ENCODE results near the gene IGSF21. TPM values are rescaled to one million over a fixed set of nuclear protein-coding genes. Genes with fewer than 3 reads are reported as not detected.

IGSF21 gene
- polyA plus RNA-seq, 1 of the 3 experiments (the other 2 are of a cell fraction), result not detected

DNA sequence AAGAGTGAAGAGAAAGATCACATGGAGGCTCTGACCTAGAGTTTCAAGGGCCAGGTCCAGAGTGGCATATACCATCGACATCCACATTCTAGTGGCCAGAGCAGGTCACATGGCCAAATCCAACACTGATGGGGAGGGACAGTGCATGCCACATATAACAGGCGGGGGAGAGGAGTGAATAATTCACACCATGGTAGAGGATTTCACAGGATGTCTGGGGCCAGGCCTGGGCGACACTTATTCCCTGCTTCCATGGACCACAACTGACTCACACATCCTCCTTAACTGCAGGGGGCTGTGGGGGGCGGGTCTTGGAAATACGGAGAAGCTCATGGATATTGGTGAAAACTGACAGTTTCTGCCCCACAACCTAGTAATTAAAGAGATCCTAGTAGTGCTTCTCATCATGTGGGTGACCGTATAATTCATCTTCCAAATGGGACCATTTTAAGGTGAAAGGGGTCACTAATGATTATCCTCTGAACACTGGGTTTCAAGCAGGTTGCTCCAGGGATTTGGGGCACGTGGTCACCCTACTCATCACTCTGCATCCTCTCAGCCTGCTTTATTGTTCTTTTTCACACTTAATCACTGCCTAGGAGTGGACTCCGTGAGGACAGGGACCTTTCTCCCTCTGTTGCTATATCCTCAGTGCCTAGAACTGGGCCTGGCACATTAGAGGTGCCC, 44.0 kb downstream of the IGSF21 start:
- ChIA-PET POLR2A (no interaction called here), CTCF (interaction anchor here (1.3 kb wide), 1 partner anchor 84 kb away, joined by 3 read pairs; no protein-coding TSS in a partner anchor)
- H3K4me3 ChIP-seq (ENCODE audit: low read depth in 2 of 2, low read length in 1 of 2), result no peak overlapping the region
- DNase-seq, result no peak
- no peak for TF ChIP-seq TCF12 (IDR thresholded peaks at IDR 0.05)
- no peak for TF ChIP-seq POLR2AphosphoS5 (IDR thresholded peaks at IDR 0.05; ENCODE audit: low read depth, low read length)
- TF ChIP-seq, protein P1, sequence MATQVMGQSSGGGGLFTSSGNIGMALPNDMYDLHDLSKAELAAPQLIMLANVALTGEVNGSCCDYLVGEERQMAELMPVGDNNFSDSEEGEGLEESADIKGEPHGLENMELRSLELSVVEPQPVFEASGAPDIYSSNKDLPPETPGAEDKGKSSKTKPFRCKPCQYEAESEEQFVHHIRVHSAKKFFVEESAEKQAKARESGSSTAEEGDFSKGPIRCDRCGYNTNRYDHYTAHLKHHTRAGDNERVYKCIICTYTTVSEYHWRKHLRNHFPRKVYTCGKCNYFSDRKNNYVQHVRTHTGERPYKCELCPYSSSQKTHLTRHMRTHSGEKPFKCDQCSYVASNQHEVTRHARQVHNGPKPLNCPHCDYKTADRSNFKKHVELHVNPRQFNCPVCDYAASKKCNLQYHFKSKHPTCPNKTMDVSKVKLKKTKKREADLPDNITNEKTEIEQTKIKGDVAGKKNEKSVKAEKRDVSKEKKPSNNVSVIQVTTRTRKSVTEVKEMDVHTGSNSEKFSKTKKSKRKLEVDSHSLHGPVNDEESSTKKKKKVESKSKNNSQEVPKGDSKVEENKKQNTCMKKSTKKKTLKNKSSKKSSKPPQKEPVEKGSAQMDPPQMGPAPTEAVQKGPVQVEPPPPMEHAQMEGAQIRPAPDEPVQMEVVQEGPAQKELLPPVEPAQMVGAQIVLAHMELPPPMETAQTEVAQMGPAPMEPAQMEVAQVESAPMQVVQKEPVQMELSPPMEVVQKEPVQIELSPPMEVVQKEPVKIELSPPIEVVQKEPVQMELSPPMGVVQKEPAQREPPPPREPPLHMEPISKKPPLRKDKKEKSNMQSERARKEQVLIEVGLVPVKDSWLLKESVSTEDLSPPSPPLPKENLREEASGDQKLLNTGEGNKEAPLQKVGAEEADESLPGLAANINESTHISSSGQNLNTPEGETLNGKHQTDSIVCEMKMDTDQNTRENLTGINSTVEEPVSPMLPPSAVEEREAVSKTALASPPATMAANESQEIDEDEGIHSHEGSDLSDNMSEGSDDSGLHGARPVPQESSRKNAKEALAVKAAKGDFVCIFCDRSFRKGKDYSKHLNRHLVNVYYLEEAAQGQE (IDR thresholded peaks at IDR 0.05; ENCODE audit: low read depth, low read length), result no peak
- TF ChIP-seq TEAD4 (IDR thresholded peaks at IDR 0.05; ENCODE audit: borderline replicate concordance, insufficient read depth), result no peak
- TF ChIP-seq, protein P2, sequence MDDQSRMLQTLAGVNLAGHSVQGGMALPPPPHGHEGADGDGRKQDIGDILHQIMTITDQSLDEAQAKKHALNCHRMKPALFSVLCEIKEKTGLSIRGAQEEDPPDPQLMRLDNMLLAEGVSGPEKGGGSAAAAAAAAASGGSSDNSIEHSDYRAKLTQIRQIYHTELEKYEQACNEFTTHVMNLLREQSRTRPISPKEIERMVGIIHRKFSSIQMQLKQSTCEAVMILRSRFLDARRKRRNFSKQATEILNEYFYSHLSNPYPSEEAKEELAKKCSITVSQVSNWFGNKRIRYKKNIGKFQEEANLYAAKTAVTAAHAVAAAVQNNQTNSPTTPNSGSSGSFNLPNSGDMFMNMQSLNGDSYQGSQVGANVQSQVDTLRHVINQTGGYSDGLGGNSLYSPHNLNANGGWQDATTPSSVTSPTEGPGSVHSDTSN (IDR thresholded peaks at IDR 0.05), result no peak
- no peak for TF ChIP-seq GATA2 (CRISPR knock-in tag; IDR thresholded peaks at IDR 0.05)
- TF ChIP-seq NRF1 (IDR thresholded peaks at IDR 0.05; ENCODE audit: low read depth, low read length), result no peak
- TF ChIP-seq RCOR1 (IDR thresholded peaks at IDR 0.05; ENCODE audit: low read length), result no peak
- TF ChIP-seq, protein P3, sequence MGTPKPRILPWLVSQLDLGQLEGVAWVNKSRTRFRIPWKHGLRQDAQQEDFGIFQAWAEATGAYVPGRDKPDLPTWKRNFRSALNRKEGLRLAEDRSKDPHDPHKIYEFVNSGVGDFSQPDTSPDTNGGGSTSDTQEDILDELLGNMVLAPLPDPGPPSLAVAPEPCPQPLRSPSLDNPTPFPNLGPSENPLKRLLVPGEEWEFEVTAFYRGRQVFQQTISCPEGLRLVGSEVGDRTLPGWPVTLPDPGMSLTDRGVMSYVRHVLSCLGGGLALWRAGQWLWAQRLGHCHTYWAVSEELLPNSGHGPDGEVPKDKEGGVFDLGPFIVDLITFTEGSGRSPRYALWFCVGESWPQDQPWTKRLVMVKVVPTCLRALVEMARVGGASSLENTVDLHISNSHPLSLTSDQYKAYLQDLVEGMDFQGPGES (IDR thresholded peaks at IDR 0.05; ENCODE audit: low read depth, low read length), result no peak
- no peak for TF ChIP-seq EZH2phosphoT487 (IDR thresholded peaks at IDR 0.05; ENCODE audit: borderline replicate concordance, low read depth)
- no peak for TF ChIP-seq RFX5 (IDR thresholded peaks at IDR 0.05; ENCODE audit: low read length)
- no peak for TF ChIP-seq FOXM1 (IDR thresholded peaks at IDR 0.05; ENCODE audit: low read depth)
- no peak for TF ChIP-seq RXRA (IDR thresholded peaks at IDR 0.05; ENCODE audit: borderline replicate concordance, low read depth)
- no peak for TF ChIP-seq JUND (IDR thresholded peaks at IDR 0.05)
- H3K36me3 ChIP-seq (replicated peaks in 1 of 2; ENCODE audit: control insufficient read depth in 1 of 2, insufficient read depth in 2 of 2, low read length in 1 of 2), result no peaks in the 10 kb centered on the region
- H4K20me1 ChIP-seq (ENCODE audit: insufficient read depth), result no peaks in the 10 kb centered on the region
- no peak overlapping the region for H3K27ac ChIP-seq (ENCODE audit: low read depth in 2 of 2, low read length in 1 of 2)
- no peaks in the 10 kb centered on the region for H3K27me3 ChIP-seq (ENCODE audit: insufficient read depth)
- no peaks in the 10 kb centered on the region for H3F3A ChIP-seq (replicated peaks; ENCODE audit: insufficient read depth)
- no peak overlapping the region for H2AFZ ChIP-seq (ENCODE audit: low read depth)
- H3K4me2 ChIP-seq, result no peak overlapping the region
- peaks cover 0 to 14% of the 10 kb centered on the region in 2 experiments; a peak in 2 of 4 replicates for H3K4me1 ChIP-seq (ENCODE audit: control insufficient read depth in 1 of 2, insufficient read depth in 2 of 2, low read depth in 1 of 2, low read length in 1 of 2)
- no peaks in the 10 kb centered on the region for H3K9me2 ChIP-seq
- H3K9me3 ChIP-seq, result no peaks in the 10 kb centered on the region
- no peak overlapping the region for H3K9ac ChIP-seq
- H3K79me2 ChIP-seq (ENCODE audit: insufficient read depth), result no peaks in the 10 kb centered on the region
- WGBS (ENCODE audit: low lambda C conversion rate), result 40% methylated on average over 8 of the region's 8 CpGs
